Transverse colon (tissue), 4 donors: ENCODE data around the gene CDCA4. TPM values are rescaled to one million over a fixed set of nuclear protein-coding genes. Genes with fewer than 3 reads are reported as not detected.

Experiments used
- DNase-seq: peaks from one replicate; pipeline ENCODE4 v3.0.0-alpha.2; 2019
- H3K27ac ChIP-seq, 4 donors: fragments of 200-600 bp; sonication (generic); 2 replicates each; pipeline ENCODE4 v1.5.1; 2016 to 2018; ENCODE audit warnings: inconsistent platforms in 4 of 4
- H3K27me3 ChIP-seq: fragments of 200-600 bp; sonication (generic); 2 replicates; pipeline ENCODE4 v1.5.1; 2017; ENCODE audit warnings: inconsistent platforms
- H3K36me3 ChIP-seq, 4 donors: fragments of 200-600 bp; sonication (generic); 2 replicates each; pipeline ENCODE4 v1.5.1; 2017 to 2019; ENCODE audit warnings: inconsistent platforms in 4 of 4
- H3K4me1 ChIP-seq, 4 donors: fragments of 200-600 bp; sonication (generic); 2 replicates each; pipeline ENCODE4 v1.5.1; 2017 to 2020; ENCODE audit warnings: inconsistent platforms in 4 of 4
- H3K4me3 ChIP-seq, 4 donors: fragments of 200-600 bp; sonication (generic); 1 replicate in 1 of 4; 2 replicates in 3 of 4; pipeline versions ENCODE4 v1.5.1 to v1.6.1; 2017 to 2019; ENCODE audit warnings: inconsistent platforms in 4 of 4
- H3K9me3 ChIP-seq, 2 donors: fragments of 200-600 bp; sonication (generic); 2 replicates each; pipeline ENCODE4 v1.5.1; 2017 to 2019; ENCODE audit warnings: inconsistent platforms in 2 of 2
- CTCF ChIP-seq, 5 experiments: fragments of 200-600 bp in 3 of 5; fragments of 450-650 bp in 2 of 5; sonication (generic) in 3 of 5; IDR thresholded peaks; 1 replicate in 2 of 5; 2 replicates in 3 of 5; pipeline ENCODE4 v1.5.1; 2016 to 2017; ENCODE audit warnings: antibody characterized with exemption in 5 of 5, inconsistent platforms in 3 of 5, mild to moderate bottlenecking in 2 of 5, moderate library complexity in 1 of 5
- EP300 ChIP-seq: sonication (generic); formaldehyde crosslinking; IDR thresholded peaks from one replicate; pipeline ENCODE4 v1.6.1; 2017; ENCODE audit warnings: antibody characterized with exemption, low read depth
- POLR2A ChIP-seq: fragments of 450-650 bp; IDR thresholded peaks from one replicate; pipeline ENCODE4 v1.6.1; 2016; ENCODE audit warnings: antibody characterized with exemption, mild to moderate bottlenecking, moderate library complexity
- POLR2AphosphoS5 ChIP-seq, 3 donors: sonication (generic); formaldehyde crosslinking; IDR thresholded peaks; one replicate each; pipeline ENCODE4 v1.6.1; 2016; ENCODE audit warnings: antibody characterized with exemption in 3 of 3
- WGBS, 2 donors: methylation state at CpG; one replicate each; pipeline ENCODE4 v1.1.5; 2018; ENCODE audit warnings: low coverage in 1 of 2; 5-methylcytosine and 5-hydroxymethylcytosine counted together
- in situ Hi-C, 4 donors: fragments of 200-750 bp; cut with MboI; loops; one replicate each; pipeline versions ENCODE4 v1.15.0 to v1.15.1; 2017; ENCODE audit warnings: low sequenced_read_pairs in 3 of 4, low pct_ligation_motif_present in 1 of 4, low pct_unique_long_range_greater_than_20kb in 1 of 4
- intact Hi-C: fragments of 100-400 bp; cut with DNase I; formaldehyde crosslinking; loops from one replicate; pipeline ENCODE4 v1.15.1; 2023; ENCODE audit warnings: low total_unique reads
- total RNA-seq, 4 donors: library from RNA; depleted of rRNA; stranded (reverse); fragments of >200 nt; gene quantifications; one replicate each; pipeline ENCODE4 v1.1.0, GENCODE V29; 2016

Gene CDCA4
- total RNA-seq, 4 donors from 2014 or later: 0.80 to 7.5 (median 4.5) TPM

DNA sequence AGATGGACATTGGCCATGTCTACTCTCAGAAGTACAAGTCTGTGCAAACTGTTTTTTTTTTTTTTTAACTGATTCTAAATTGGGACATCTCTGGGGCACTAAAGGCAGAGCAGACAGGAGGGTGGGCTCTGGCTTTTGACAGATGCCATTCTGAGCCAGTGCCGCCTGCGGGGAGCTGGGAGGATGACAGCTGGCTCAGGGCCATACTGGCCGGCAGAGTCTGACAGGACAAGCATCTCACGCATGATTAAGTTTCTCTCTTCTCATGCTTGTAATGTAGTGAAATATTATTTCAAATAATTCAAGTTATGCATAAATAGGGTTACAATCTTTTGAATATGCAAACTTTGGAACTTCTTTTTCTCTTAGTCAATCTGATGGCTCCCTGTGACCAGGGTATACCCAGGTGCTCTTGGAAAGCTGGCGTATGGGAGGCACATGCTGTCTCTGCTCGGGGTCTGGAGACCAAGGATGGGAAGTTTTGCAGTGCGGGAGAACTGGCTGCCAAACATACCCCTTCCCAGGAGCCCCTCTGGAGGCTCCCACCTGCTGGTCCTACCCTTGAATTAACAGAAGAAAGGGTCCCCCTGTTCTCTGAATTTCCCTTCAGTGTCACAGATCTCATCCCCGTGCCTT lies 7.6 kb downstream of the CDCA4 start:
- in situ Hi-C loops: no loop called here
- no peaks in the 10 kb centered on the region for H3K9me3 ChIP-seq
- WGBS, 2 donors: 40 to 66% methylated on average over 1 to 8 of the region's 8 CpGs
- H3K4me3 ChIP-seq: no peak overlapping the region
- TF ChIP-seq CTCF (IDR thresholded peaks at IDR 0.05): no peak
- no peak for TF ChIP-seq EP300
- no peak for TF ChIP-seq POLR2A
- no peak for TF ChIP-seq POLR2AphosphoS5 (IDR thresholded peaks at IDR 0.05)
- DNase-seq: no peak
- peaks cover 0 to 15% (median 0%) of the 10 kb centered on the region in 4 donors for H3K36me3 ChIP-seq
- H3K4me1 ChIP-seq: peaks cover 0 to 26% (median 6%) of the 10 kb centered on the region in 4 donors
- intact Hi-C loops: loop anchor here (5.0 kb wide), 1 partner anchor 34 kb away; no protein-coding TSS in a partner anchor
- H3K27me3 ChIP-seq: no peaks in the 10 kb centered on the region
- no peak overlapping the region for H3K27ac ChIP-seq

DNA sequence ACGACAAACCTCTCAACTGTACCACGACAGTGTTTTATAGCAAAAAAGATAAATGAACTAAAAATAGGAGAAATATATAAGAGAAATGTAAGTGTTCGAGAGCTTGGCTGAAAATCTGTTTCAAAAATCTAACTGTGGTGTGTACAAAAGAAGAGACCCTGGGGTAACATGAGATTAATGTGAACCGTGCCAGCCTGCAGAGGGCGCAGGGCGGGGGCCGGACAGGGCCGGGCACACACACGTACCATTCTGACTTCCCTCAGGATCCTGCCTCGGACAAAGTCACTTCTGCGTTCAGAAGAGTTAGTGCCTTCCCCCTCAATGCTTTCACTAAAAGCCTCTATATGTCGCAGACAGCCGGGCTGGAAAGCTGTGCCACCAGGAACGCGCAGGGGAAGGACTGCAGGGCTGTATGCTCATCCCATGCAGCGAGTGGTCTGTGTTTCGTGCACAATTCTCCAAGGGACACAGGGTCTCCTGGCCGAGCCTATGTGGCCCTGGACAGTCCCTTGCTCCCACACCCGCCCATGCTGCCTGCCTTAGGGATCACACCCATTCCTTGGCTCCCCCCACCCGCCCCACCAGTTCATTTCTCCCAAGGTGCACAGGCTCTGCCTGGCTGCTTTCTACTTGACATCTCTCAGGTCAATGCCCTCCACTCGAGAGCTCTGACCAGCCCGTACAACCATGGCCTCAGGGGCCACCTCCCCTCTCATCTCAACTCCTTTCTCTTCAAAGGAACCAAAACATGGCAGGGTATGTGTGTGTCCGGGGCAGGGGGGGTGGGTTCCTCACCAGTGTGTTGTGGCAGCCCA lies 8.5 kb downstream of the CDCA4 start:
- WGBS, 2 donors: 63% methylated on average over 22 of the region's 23 CpGs; no CpG with 5 or more reads in 1 of the 2 donors
- H3K4me3 ChIP-seq: no peak overlapping the region
- in situ Hi-C loops (no loop called here), intact Hi-C loops (loop anchor here (5.0 kb wide), 1 partner anchor 35 kb away; no protein-coding TSS in a partner anchor)
- peak; percentile 34 for DNase-seq
- TF ChIP-seq POLR2AphosphoS5 (IDR thresholded peaks at IDR 0.05): no peak
- TF ChIP-seq CTCF (IDR thresholded peaks at IDR 0.05): peak; percentile 42 to 54 (median 44)
- no peaks in the 10 kb centered on the region for H3K27me3 ChIP-seq
- peaks cover 0 to 25% (median 3%) of the 10 kb centered on the region in 4 donors for H3K4me1 ChIP-seq
- H3K27ac ChIP-seq: no peak overlapping the region
- peaks cover 0 to 15% (median 0%) of the 10 kb centered on the region in 4 donors for H3K36me3 ChIP-seq
- no peaks in the 10 kb centered on the region for H3K9me3 ChIP-seq

- H3K27ac ChIP-seq: peak overlapping the region in 3 of 4 donors; percentile 8 to 55 (median 51)
- 84% methylated on average over 29 of the region's 29 CpGs; no CpG with 5 or more reads in 1 of the 2 donors for WGBS, 2 donors
- H3K36me3 ChIP-seq: peaks cover 0 to 15% (median 0%) of the 10 kb centered on the region in 4 donors
- DNase-seq: no peak
- intact Hi-C loops: loop anchor here (5.0 kb wide), 1 partner anchor 36 kb away; no protein-coding TSS in a partner anchor
- TF ChIP-seq EP300: no peak
- in situ Hi-C loops: no loop called here
- no peaks in the 10 kb centered on the region for H3K9me3 ChIP-seq
- no peak overlapping the region for H3K4me3 ChIP-seq
- H3K4me1 ChIP-seq: peaks cover 0 to 19% (median 0%) of the 10 kb centered on the region in 4 donors
- H3K27me3 ChIP-seq: no peaks in the 10 kb centered on the region
Observed at GRCh38 chr14:105011312-105011990, 9.4 kb downstream of the CDCA4 start.

- TF ChIP-seq POLR2AphosphoS5 (IDR thresholded peaks at IDR 0.05) (peak in 2 of 3 donors; percentile 40 to 63), CTCF (IDR thresholded peaks at IDR 0.05) (no peak), POLR2A (no peak), EP300 (no peak)
- WGBS, 2 donors: 59 to 86% methylated on average over 7 to 16 of the region's 17 CpGs
- no peaks in the 10 kb centered on the region for H3K27me3 ChIP-seq
- H3K4me1 ChIP-seq: peaks cover 0 to 15% (median 0%) of the 10 kb centered on the region in 4 donors
- in situ Hi-C loops (no loop called here), intact Hi-C loops (loop anchor here (5.0 kb wide), 1 partner anchor 36 kb away; no protein-coding TSS in a partner anchor)
- peak overlapping the region in 3 of 4 donors; percentile 21 to 55 (median 51) for H3K27ac ChIP-seq
- no peak overlapping the region for H3K4me3 ChIP-seq
- DNase-seq: peak; percentile 32
- no peaks in the 10 kb centered on the region for H3K9me3 ChIP-seq
- H3K36me3 ChIP-seq: peaks cover 0 to 15% (median 0%) of the 10 kb centered on the region in 4 donors
Observed at GRCh38 chr14:105010891-105011291, 10.0 kb downstream of the CDCA4 start.
